ENCODE results near the gene CHD2. TPM values are rescaled to one million over a fixed set of nuclear protein-coding genes. Genes with fewer than 3 reads are reported as not detected.

Gene CHD2
- total RNA-seq, 1 donor from 2014 or later, result 61.2 TPM

DNA sequence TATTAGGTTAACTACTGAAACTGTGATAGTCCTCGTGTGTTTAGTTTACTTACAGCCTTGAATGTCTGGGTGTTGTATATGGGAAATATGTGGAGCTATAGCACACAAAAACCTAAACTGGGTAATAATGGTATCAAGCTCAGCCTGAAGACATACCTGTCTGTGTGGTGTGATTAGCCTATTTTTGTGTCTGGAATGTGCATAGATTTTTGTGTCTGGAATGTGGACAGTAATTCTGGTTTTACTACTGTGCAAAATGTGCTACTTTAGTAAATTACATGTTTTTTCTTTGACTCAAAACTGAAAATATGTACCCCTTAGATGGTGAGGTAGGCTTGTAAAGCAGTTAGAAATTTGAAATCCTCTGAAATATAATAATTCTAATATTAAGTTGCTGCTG, 43.5 kb downstream of the CHD2 start:
- intact Hi-C loops (cut with DNase I), result loop anchor here (5.0 kb wide), 1 partner anchor 64 kb away; no protein-coding TSS in a partner anchor
- Histone ChIP-seq H3K27ac (no peak overlapping the region), H3K27me3 (no peaks in the 10 kb centered on the region), H3K4me3 (no peak overlapping the region), H3K9me3 (peaks cover 1 to 10% of the 10 kb centered on the region in 2 donors), H3K4me1 (no peaks in the 10 kb centered on the region), H3K36me3 (peaks cover 79 to 96% of the 10 kb centered on the region in 2 donors)
- TF ChIP-seq, protein P1, sequence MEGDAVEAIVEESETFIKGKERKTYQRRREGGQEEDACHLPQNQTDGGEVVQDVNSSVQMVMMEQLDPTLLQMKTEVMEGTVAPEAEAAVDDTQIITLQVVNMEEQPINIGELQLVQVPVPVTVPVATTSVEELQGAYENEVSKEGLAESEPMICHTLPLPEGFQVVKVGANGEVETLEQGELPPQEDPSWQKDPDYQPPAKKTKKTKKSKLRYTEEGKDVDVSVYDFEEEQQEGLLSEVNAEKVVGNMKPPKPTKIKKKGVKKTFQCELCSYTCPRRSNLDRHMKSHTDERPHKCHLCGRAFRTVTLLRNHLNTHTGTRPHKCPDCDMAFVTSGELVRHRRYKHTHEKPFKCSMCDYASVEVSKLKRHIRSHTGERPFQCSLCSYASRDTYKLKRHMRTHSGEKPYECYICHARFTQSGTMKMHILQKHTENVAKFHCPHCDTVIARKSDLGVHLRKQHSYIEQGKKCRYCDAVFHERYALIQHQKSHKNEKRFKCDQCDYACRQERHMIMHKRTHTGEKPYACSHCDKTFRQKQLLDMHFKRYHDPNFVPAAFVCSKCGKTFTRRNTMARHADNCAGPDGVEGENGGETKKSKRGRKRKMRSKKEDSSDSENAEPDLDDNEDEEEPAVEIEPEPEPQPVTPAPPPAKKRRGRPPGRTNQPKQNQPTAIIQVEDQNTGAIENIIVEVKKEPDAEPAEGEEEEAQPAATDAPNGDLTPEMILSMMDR (IDR thresholded peaks at IDR 0.05), result no peak
- no peak for DNase-seq (ENCODE audit: low spot score in 2 of 2)

DNA sequence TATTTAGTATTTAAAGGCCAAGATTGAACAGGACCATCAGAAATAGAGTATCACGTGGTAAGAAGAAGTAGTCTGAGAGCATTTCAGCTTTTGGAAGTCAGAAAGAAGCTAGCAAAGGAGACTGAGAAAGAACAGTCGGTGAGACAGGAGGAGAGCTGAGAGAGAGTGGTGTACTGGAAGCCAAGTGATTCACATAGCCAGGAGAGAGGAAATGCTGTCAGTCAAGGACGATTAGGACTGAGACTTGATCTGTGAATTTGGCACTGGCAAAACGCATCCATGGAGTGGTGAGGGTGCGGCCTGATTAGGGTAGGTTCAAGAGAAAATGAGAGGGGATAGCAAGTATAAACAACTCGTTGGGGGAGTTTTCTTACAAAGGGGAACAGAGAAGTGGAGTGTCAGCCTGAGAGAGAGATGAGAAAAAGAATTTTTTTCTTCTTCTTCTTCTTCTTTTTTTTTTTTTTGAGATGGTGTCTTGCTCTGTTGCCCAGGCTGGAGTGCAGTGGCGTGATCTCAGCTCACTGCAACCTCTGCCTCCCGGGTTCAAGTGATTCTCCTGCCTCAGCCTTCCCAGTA, 44.9 kb downstream of the CHD2 start:
- peaks cover 79 to 96% of the 10 kb centered on the region in 2 donors for H3K36me3 ChIP-seq
- intact Hi-C loops (cut with DNase I), result loop anchor here (5.0 kb wide), 1 partner anchor 62 kb away; no protein-coding TSS in a partner anchor

DNA sequence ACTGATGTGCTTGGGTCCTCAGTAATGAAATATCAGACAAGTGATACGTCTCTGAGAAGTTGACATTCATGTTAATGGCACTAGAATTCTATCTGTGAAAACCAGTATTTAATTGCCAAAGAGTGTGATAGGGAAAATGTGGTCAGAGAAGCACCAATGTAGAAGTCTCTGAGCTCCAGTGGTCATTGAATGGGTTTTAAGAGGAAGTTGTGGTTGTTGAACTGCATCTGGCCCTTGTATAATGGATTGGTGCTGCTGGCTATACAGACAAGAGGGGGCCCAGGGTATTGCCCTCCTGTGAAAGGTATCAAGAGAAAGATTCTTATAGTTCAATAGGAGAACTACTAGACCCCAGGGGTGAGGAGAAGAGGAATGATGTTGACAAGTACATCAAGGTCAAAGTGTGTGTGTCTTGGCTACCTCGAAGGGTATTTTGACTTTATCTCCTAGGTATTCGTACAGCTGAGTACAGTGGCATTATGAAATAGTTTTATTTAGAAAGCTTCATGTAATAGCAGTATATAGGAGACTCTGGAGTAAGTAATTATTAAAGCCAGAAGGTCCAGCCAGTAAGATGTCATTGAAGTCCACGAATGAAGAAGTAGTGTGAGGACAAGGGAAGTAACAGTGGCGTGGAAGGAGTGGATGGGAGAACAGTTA, 47.1 kb downstream of the CHD2 start:
- Histone ChIP-seq H3K9me3 (peaks cover 18 to 29% of the 10 kb centered on the region in 2 donors), H3K27me3 (no peaks in the 10 kb centered on the region), H3K36me3 (peaks cover 78 to 84% of the 10 kb centered on the region in 2 donors), H3K4me1 (no peaks in the 10 kb centered on the region), H3K4me3 (no peak overlapping the region), H3K27ac (no peak overlapping the region)
- intact Hi-C loops (cut with DNase I), result no loop called here
- TF ChIP-seq, protein P1 (IDR thresholded peaks at IDR 0.05), result no peak
- no peak for DNase-seq (ENCODE audit: low spot score in 2 of 2)

More for the DNA sequence above, 44.9 kb downstream of the CHD2 start:
- Histone ChIP-seq H3K9me3 (peaks cover 16 to 25% of the 10 kb centered on the region in 2 donors), H3K27ac (no peak overlapping the region), H3K27me3 (no peaks in the 10 kb centered on the region), H3K4me1 (no peaks in the 10 kb centered on the region), H3K4me3 (no peak overlapping the region)
- DNase-seq (ENCODE audit: low spot score in 2 of 2), result no peak
- TF ChIP-seq, protein P1 (IDR thresholded peaks at IDR 0.05), result no peak

DNA sequence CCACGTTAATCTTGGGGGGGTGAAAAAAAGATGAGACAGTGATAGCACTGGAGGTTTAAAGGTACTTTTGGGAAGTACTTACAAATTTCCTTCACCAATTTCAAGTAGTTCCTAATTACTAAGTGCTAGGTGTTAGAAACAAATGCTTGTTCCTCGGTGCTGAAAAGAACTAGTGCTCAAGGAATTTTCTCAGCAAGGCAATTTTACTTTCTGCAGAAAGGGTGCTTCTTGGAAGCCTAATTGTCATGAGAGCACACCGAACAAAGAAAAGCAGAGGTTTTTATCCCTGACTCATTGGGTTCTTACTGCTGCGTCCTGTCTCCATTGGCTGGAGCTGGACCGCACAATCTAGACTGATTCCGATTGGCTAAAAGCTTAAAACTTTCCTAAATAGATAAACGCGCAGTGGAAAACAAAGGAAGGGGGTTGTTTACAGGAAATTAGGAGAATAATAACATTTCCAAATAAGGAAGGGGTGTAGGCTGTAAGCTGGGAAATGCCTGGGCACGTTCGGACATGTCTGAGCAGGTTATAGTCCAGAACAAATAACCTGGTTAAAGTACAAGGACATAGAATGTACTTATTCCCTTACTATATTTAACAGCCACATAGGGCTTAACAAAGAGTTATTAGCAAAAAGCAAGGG, 49.6 kb downstream of the CHD2 start:
- Histone ChIP-seq H3K4me3 (no peak overlapping the region), H3K27me3 (no peaks in the 10 kb centered on the region), H3K27ac (no peak overlapping the region), H3K9me3 (peaks cover 18 to 29% of the 10 kb centered on the region in 2 donors), H3K36me3 (peaks cover 76 to 81% of the 10 kb centered on the region in 2 donors), H3K4me1 (no peaks in the 10 kb centered on the region)
- intact Hi-C loops (cut with DNase I), result no loop called here
- no peak for DNase-seq (ENCODE audit: low spot score in 2 of 2)
- TF ChIP-seq, protein P1 (IDR thresholded peaks at IDR 0.05), result no peak

DNA sequence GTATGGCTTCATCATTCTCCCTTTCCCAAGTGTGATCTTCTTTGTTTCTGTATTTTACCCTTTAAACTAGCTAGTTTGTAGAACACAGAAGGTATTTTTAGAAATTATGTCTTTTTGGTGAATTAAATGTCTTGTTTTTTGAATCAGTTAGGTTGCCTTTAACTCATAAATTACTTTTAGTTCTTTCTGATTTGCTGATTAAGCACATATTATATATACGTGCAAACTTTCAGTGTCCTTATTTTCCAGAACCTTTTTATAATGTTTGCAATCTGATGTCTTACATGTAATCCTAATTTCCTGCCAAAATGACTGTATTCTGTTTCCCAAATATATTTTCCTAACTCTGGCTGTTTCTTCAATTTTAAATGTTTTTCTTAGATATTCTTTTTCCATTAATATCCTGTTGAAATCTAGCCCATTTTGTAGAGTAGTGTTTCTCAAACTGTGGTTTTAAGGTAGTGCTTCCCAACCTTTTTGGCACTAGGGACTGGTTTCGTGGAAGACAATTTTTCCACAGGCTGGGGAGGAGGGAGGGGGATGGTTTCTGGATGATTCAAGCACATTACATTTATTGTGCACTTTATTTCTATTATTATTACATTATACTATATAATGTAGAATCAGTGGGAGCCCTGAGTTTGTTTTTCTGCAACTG, 51.8 kb downstream of the CHD2 start:
- DNase-seq (ENCODE audit: low spot score in 2 of 2), result no peak
- intact Hi-C loops (cut with DNase I), result no loop called here
- H3K27me3 ChIP-seq, result no peaks in the 10 kb centered on the region
- H3K36me3 ChIP-seq, result peaks cover 72 to 78% of the 10 kb centered on the region in 2 donors
- H3K9me3 ChIP-seq, result peaks cover 18 to 29% of the 10 kb centered on the region in 2 donors
- H3K4me3 ChIP-seq, result no peak overlapping the region
- H3K4me1 ChIP-seq, result no peaks in the 10 kb centered on the region
- H3K27ac ChIP-seq, result peak overlapping the region; percentile 61 to 64
- TF ChIP-seq, protein P1 (IDR thresholded peaks at IDR 0.05), result no peak
